Neural progenitor cell (in vitro differentiated cells): ENCODE data around the gene PARS2.

Source experiments
- CTCF ChIP-seq: fragments of 200-600 bp; sonication (generic); IDR thresholded peaks from 2 replicates; pipeline ENCODE4 v1.5.1; 2017; ENCODE audit warnings: antibody characterized with exemption, mild to moderate bottlenecking
- EZH2 ChIP-seq: fragments of 200-600 bp; sonication (generic); IDR thresholded peaks from 2 replicates; pipeline ENCODE4 v1.6.1; 2017; ENCODE audit warnings: antibody characterized with exemption, mild to moderate bottlenecking, moderate library complexity

GRCh38 chr1:54777431-54777830 lies 13.1 kb upstream of the PARS2 start:
- TF ChIP-seq CTCF, result no peak
- no peak for TF ChIP-seq EZH2
